Neuronal stem cell (in vitro differentiated cells): Measurements from ENCODE around the gene EIF3A.

Source experiments
- DNase-seq: peaks from one replicate; pipeline ENCODE4 v3.0.0-alpha.2; 2013; ENCODE audit warnings: low spot score
- H2AFZ ChIP-seq: one replicate; pipeline ENCODE4 v1.6.1; 2013; ENCODE audit warnings: mild to moderate bottlenecking, low read length, inconsistent platforms
- H2AK5ac ChIP-seq: 2 replicates; pipeline ENCODE4 v1.6.1; 2013; ENCODE audit warnings: low read depth, mild to moderate bottlenecking, inconsistent platforms, low read length, moderate library complexity, mixed read lengths
- H2BK120ac ChIP-seq: 2 replicates; pipeline ENCODE4 v1.6.1; 2013; ENCODE audit warnings: low read depth, mild to moderate bottlenecking, inconsistent platforms, low read length, moderate library complexity, mixed read lengths
- H2BK12ac ChIP-seq: one replicate; pipeline ENCODE4 v1.6.1; 2013; ENCODE audit warnings: low read length, inconsistent platforms
- H2BK15ac ChIP-seq: 2 replicates; pipeline ENCODE4 v1.6.1; 2013; ENCODE audit warnings: mild to moderate bottlenecking, low read length, inconsistent platforms, mixed read lengths
- H2BK5ac ChIP-seq: one replicate; pipeline ENCODE4 v1.6.1; 2013; ENCODE audit warnings: inconsistent platforms, mild to moderate bottlenecking, low read length, moderate library complexity
- H3K14ac ChIP-seq: one replicate; pipeline ENCODE4 v1.6.1; 2013; ENCODE audit warnings: low read length, inconsistent platforms
- H3K18ac ChIP-seq: 2 replicates; pipeline ENCODE4 v1.6.1; 2013; ENCODE audit warnings: low read length, inconsistent platforms
- H3K23ac ChIP-seq: 2 replicates; pipeline ENCODE4 v1.6.1; 2013; ENCODE audit warnings: low read depth, mild to moderate bottlenecking, mixed read lengths, low read length, inconsistent platforms; ENCODE audit not compliant: poor library complexity
- H3K27ac ChIP-seq: replicated peaks from 3 replicates; pipeline ENCODE4 v1.5.1; 2013; ENCODE audit warnings: low read length, inconsistent platforms
- H3K27me3 ChIP-seq, 3 experiments: 2 replicates each; pipeline ENCODE4 v1.6.1; 2013; ENCODE audit warnings: low read length in 3 of 3, mild to moderate bottlenecking in 2 of 3, inconsistent platforms in 1 of 3, low read depth in 1 of 3, mixed read lengths in 1 of 3, moderate library complexity in 1 of 3; ENCODE audit not compliant: control insufficient read depth in 3 of 3, insufficient read depth in 3 of 3
- H3K36me3 ChIP-seq, 2 donors: replicated peaks in 1 of 2; 2 replicates each; pipeline ENCODE4 v1.6.1; 2013; ENCODE audit warnings: low read length in 2 of 2; ENCODE audit not compliant: control insufficient read depth in 2 of 2, insufficient read depth in 2 of 2
- H3K4ac ChIP-seq: 2 replicates; pipeline ENCODE4 v1.6.1; 2013; ENCODE audit warnings: inconsistent platforms, mild to moderate bottlenecking, low read length, moderate library complexity
- H3K4me1 ChIP-seq, 2 donors: 1 replicate in 1 of 2; 2 replicates in 1 of 2; pipeline ENCODE4 v1.6.1; 2013; ENCODE audit warnings: low read length in 2 of 2, low read depth in 1 of 2; ENCODE audit not compliant: control insufficient read depth in 2 of 2, insufficient read depth in 1 of 2
- H3K4me2 ChIP-seq: one replicate; pipeline ENCODE4 v1.6.1; 2013; ENCODE audit warnings: mild to moderate bottlenecking, low read length, inconsistent platforms; ENCODE audit not compliant: insufficient read depth, poor library complexity, severe bottlenecking
- H3K4me3 ChIP-seq, 2 donors: 2 replicates each; pipeline ENCODE4 v1.5.1; 2013; ENCODE audit warnings: low read length in 2 of 2, mild to moderate bottlenecking in 2 of 2, inconsistent platforms in 1 of 2, moderate library complexity in 1 of 2
- H3K79me1 ChIP-seq: one replicate; pipeline ENCODE4 v1.6.1; 2013; ENCODE audit warnings: low read depth, mild to moderate bottlenecking, inconsistent platforms, low read length, moderate library complexity
- H3K9ac ChIP-seq: one replicate; pipeline ENCODE4 v1.6.1; 2013; ENCODE audit warnings: mild to moderate bottlenecking, low read depth, low read length, inconsistent platforms; ENCODE audit not compliant: poor library complexity
- H3K9me3 ChIP-seq, 2 donors: replicated peaks in 1 of 2; 2 replicates each; pipeline versions ENCODE3 to v1.6.1; 2013; ENCODE audit warnings: low read length in 2 of 2, mild to moderate bottlenecking in 2 of 2, inconsistent platforms in 1 of 2, low read depth in 1 of 2, mixed read lengths in 1 of 2, moderate library complexity in 1 of 2; ENCODE audit not compliant: control insufficient read depth in 2 of 2, insufficient read depth in 1 of 2
- H4K8ac ChIP-seq: one replicate; pipeline ENCODE4 v1.6.1; 2013; ENCODE audit warnings: low read depth, mild to moderate bottlenecking, inconsistent platforms, low read length, moderate library complexity
- H4K91ac ChIP-seq: one replicate; pipeline ENCODE4 v1.6.1; 2013; ENCODE audit warnings: low read length, low read depth, mild to moderate bottlenecking, inconsistent platforms; ENCODE audit not compliant: poor library complexity
- WGBS, 2 donors: extraction: QIAGEN DNeasy Blood & Tissue Kit; methylation state at CpG; one replicate each; pipeline ENCODE4 v1.1.7; 2013; ENCODE audit warnings: missing lambda C conversion rate in 2 of 2, mixed read lengths in 1 of 2; ENCODE audit not compliant: insufficient read length in 2 of 2, insufficient replicate concordance in 1 of 2; ENCODE audit errors: extremely low coverage in 2 of 2; 5-methylcytosine and 5-hydroxymethylcytosine counted together

EIF3A gene

GRCh38 chr10:119120875-119121274 is 40.3 kb upstream of the EIF3A start:
- no peak for DNase-seq
- no peak overlapping the region for H3K18ac ChIP-seq
- no peak overlapping the region for H3K9ac ChIP-seq
- no peaks in the 10 kb centered on the region for H3K4me1 ChIP-seq
- no peak overlapping the region for H3K4ac ChIP-seq
- no peak overlapping the region for H2AK5ac ChIP-seq
- H3K23ac ChIP-seq, result no peak overlapping the region
- H4K8ac ChIP-seq, result no peak overlapping the region
- no peak overlapping the region for H2BK120ac ChIP-seq
- H3K4me3 ChIP-seq, result no peak overlapping the region
- no CpG with 5 or more reads among the region's 2 CpGs for WGBS, 2 donors
- peaks cover 29 to 93% of the 10 kb centered on the region in 2 donors for H3K36me3 ChIP-seq
- no peak overlapping the region for H2BK12ac ChIP-seq
- no peak overlapping the region for H2BK5ac ChIP-seq
- no peak overlapping the region for H2AFZ ChIP-seq
- no peak overlapping the region for H4K91ac ChIP-seq
- no peaks in the 10 kb centered on the region for H3K79me1 ChIP-seq
- no peak overlapping the region for H3K4me2 ChIP-seq
- H3K14ac ChIP-seq, result no peak overlapping the region
- H2BK15ac ChIP-seq, result no peak overlapping the region
- H3K9me3 ChIP-seq, result no peaks in the 10 kb centered on the region
- H3K27me3 ChIP-seq, result no peaks in the 10 kb centered on the region
- no peak overlapping the region for H3K27ac ChIP-seq

GRCh38 chr10:119120413-119120867 is 39.8 kb upstream of the EIF3A start:
- Histone ChIP-seq H3K4me1 (no peaks in the 10 kb centered on the region), H3K23ac (no peak overlapping the region), H2BK120ac (no peak overlapping the region), H2BK15ac (no peak overlapping the region), H2BK12ac (no peak overlapping the region), H3K27me3 (no peaks in the 10 kb centered on the region), H2BK5ac (no peak overlapping the region), H3K9ac (no peak overlapping the region), H3K36me3 (peaks cover 28 to 91% of the 10 kb centered on the region in 2 donors), H3K27ac (no peak overlapping the region), H3K4ac (no peak overlapping the region), H3K4me2 (no peak overlapping the region), H3K4me3 (no peak overlapping the region), H3K14ac (no peak overlapping the region), H3K18ac (no peak overlapping the region), H3K9me3 (no peaks in the 10 kb centered on the region), H3K79me1 (no peaks in the 10 kb centered on the region), H4K91ac (no peak overlapping the region), H2AFZ (no peak overlapping the region), H4K8ac (no peak overlapping the region), H2AK5ac (no peak overlapping the region)
- no peak for DNase-seq
- WGBS, 2 donors, result no CpG with 5 or more reads among the region's 4 CpGs

GRCh38 chr10:119119400-119119799 is 38.8 kb upstream of the EIF3A start:
- no peak overlapping the region for H2BK120ac ChIP-seq
- no peak overlapping the region for H2BK5ac ChIP-seq
- H2AK5ac ChIP-seq, result no peak overlapping the region
- H3K79me1 ChIP-seq, result no peaks in the 10 kb centered on the region
- no peak overlapping the region for H3K23ac ChIP-seq
- no peak overlapping the region for H3K27ac ChIP-seq
- no peak overlapping the region for H4K8ac ChIP-seq
- no peaks in the 10 kb centered on the region for H3K27me3 ChIP-seq
- no peak overlapping the region for H3K9ac ChIP-seq
- H3K14ac ChIP-seq, result no peak overlapping the region
- DNase-seq, result no peak
- no peak overlapping the region for H4K91ac ChIP-seq
- WGBS, 2 donors, result no CpG with 5 or more reads among the region's 1 CpG
- H2BK15ac ChIP-seq, result no peak overlapping the region
- H3K18ac ChIP-seq, result no peak overlapping the region
- no peak overlapping the region for H2BK12ac ChIP-seq
- no peak overlapping the region for H3K4me3 ChIP-seq
- H3K4me2 ChIP-seq, result no peak overlapping the region
- no peak overlapping the region for H3K4ac ChIP-seq
- no peak overlapping the region for H2AFZ ChIP-seq
- H3K9me3 ChIP-seq, result no peaks in the 10 kb centered on the region
- H3K36me3 ChIP-seq, result peaks cover 27 to 88% of the 10 kb centered on the region in 2 donors
- H3K4me1 ChIP-seq, result no peaks in the 10 kb centered on the region

DNA sequence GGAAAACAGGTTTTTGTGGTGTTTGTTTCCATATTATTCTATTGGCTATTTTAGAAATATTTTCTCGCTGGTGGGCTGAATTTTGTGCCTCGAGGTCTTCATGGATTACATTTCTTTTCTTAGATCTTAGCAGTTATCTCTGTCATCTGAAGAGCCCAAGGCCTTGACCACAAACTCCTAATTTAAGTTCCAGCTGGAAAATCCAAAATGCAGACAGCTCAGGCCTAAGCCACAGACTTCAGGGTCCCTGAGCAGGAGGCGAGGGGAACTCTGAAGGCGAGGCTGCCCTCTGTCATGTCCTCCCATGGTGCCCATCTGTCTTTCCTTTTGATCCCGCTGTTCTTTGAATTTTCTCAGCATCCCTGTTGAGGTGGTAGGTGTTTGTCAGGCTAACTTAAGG is 37.6 kb upstream of the EIF3A start:
- Histone ChIP-seq H3K4me2 (no peak overlapping the region), H3K14ac (no peak overlapping the region), H4K8ac (no peak overlapping the region), H4K91ac (no peak overlapping the region), H3K23ac (no peak overlapping the region), H3K79me1 (no peaks in the 10 kb centered on the region), H2AFZ (no peak overlapping the region), H3K36me3 (peaks cover 32 to 90% of the 10 kb centered on the region in 2 donors), H3K9ac (no peak overlapping the region), H3K4ac (no peak overlapping the region), H3K27ac (no peak overlapping the region), H3K4me3 (no peak overlapping the region), H3K4me1 (no peaks in the 10 kb centered on the region), H3K9me3 (peaks cover 0 to 5% of the 10 kb centered on the region in 2 donors), H2BK15ac (no peak overlapping the region), H2BK12ac (no peak overlapping the region), H2BK5ac (no peak overlapping the region), H2AK5ac (no peak overlapping the region), H2BK120ac (no peak overlapping the region), H3K27me3 (no peaks in the 10 kb centered on the region), H3K18ac (no peak overlapping the region)
- DNase-seq, result no peak
- no CpG with 5 or more reads among the region's 5 CpGs for WGBS, 2 donors
